OCI-LY3 (cell line): ENCODE data around the gene ANP32A.

ENCODE experiments used
- CTCF ChIP-seq: fragments of 200-600, 300-600 bp; sonication (generic); IDR thresholded peaks from 2 replicates; pipeline ENCODE4 v1.5.1; 2014; ENCODE audit warnings: antibody characterized with exemption, low read length, low read depth
- EZH2phosphoT487 ChIP-seq: fragments of 200-600 bp; shearing (Covaris generic); IDR thresholded peaks from 2 replicates; pipeline ENCODE4 v1.6.1; 2018; ENCODE audit warnings: antibody characterized with exemption, mixed run types, low read depth

GRCh38 chr15:68770216-68770615 is 50.5 kb downstream of the ANP32A start:
- no peak for TF ChIP-seq CTCF
- TF ChIP-seq EZH2phosphoT487: no peak
